GM21737 (cell line): ENCODE measurements around the gene OLFM1.

Experiments used
- ATAC-seq: cut with Tn5 transposase; IDR thresholded peaks from one replicate; pipeline ENCODE4 v1.9.1; 2021; ENCODE audit warnings: mild to moderate bottlenecking, moderate library complexity; ENCODE audit not compliant: unreplicated experiment

Gene OLFM1

GRCh38 chr9:135076143-135076875 lies 11.2 kb upstream of the OLFM1 start:
- ATAC-seq = no peak

- no peak for ATAC-seq
Measured at GRCh38 chr9:135076876-135077430, 10.5 kb upstream of the OLFM1 start.

- no peak for ATAC-seq
Measured at GRCh38 chr9:135077497-135078200, 9.8 kb upstream of the OLFM1 start.

GRCh38 chr9:135078361-135078821 lies 9.1 kb upstream of the OLFM1 start:
- no peak for ATAC-seq

- ATAC-seq = no peak
Measured at GRCh38 chr9:135079018-135079417, 8.4 kb upstream of the OLFM1 start.

GRCh38 chr9:135079676-135080075 lies 7.8 kb upstream of the OLFM1 start:
- ATAC-seq = no peak

GRCh38 chr9:135080286-135081263 lies 6.9 kb upstream of the OLFM1 start:
- ATAC-seq = no peak

GRCh38 chr9:135081264-135081660 lies 6.2 kb upstream of the OLFM1 start:
- no peak for ATAC-seq

- no peak for ATAC-seq
Measured at GRCh38 chr9:135081731-135082130, 5.7 kb upstream of the OLFM1 start.

- ATAC-seq = no peak
Measured at GRCh38 chr9:135082536-135082935, 4.9 kb upstream of the OLFM1 start.

- no peak for ATAC-seq
Measured at GRCh38 chr9:135083241-135083810, 4.1 kb upstream of the OLFM1 start.

GRCh38 chr9:135083831-135084230 lies 3.6 kb upstream of the OLFM1 start:
- no peak for ATAC-seq

- ATAC-seq = no peak
Measured at GRCh38 chr9:135084262-135084661, 3.2 kb upstream of the OLFM1 start.

GRCh38 chr9:135084881-135085760 lies 2.3 kb upstream of the OLFM1 start:
- ATAC-seq = no peak

- no peak for ATAC-seq
Measured at GRCh38 chr9:135085830-135086546, 1.5 kb upstream of the OLFM1 start.

- ATAC-seq = no peak
Measured at GRCh38 chr9:135086597-135087488, 625 bp upstream of the OLFM1 start.

- ATAC-seq = no peak
Measured at GRCh38 chr9:135087899-135088347, 455 bp downstream of the OLFM1 start.
